GM19239 (cell line): ENCODE results near the gene ROR1.

Source experiments
- DNase-seq: peaks from one replicate; pipeline ENCODE4 v3.0.0; 2011; ENCODE audit warnings: low spot score; ENCODE audit not compliant: insufficient read length
- FAIRE-seq: peaks from 2 replicates; lab custom pipeline; 2011; peaks lifted over from hg19 to GRCh38; lab: Jason Lieb, UNC

The ROR1 gene

DNA sequence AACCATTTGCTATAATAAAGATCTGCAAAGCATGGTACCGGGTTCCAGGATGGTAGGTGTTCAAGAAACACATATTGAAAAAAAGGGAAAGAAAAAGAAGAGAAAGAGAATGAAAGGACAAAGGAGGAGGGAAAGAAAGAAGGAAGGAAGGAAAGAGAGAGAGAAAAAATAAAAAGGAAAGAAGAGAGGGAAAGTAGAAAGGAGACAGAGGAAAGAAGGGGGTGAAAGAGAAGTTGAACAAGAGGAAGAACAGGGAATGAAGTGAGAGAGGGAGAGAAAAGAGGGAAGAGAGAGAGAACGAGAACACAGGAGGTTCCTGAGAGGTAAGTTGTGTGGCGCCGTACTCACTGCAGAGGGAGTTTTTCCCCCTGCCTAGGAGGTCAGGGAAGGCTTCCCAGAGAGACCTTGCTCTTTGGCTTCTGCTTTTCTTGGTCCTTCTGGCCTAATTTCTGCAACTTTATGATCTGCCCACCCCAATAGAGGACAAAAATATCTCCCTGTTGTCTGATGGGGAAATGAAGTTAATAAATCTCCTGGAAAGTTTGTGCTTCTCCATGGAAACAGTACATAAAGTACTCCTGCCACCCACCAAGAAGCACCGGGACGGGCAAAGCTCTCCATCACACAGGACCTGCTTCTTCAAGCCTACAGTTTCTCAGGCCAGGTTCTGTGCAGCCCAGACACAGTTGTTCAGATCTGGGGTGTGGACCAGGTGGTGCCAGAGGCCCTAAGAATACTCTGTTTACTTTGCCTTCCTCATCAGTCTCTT lies 124.8 kb downstream of the ROR1 start:
- DNase-seq (no peak), FAIRE-seq (no peak)

DNA sequence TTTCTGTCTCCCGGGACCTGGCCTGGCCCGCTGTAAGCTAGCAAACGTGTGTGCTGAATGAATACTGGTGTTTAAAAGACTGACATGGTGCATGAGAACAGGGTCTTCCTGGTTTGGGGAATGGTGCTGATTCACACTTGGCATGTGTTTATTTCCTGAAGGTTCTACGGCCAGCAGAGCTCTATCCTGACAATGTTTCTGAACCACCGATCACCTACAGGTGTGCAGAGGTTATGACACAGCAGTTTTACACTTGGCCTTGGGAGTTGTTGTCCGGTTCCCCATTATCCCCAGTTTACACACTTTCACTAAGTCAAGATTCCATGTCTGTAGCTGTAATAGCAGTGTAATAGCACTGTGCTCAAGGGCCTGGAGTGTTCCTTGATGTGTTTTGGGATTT lies 127.3 kb downstream of the ROR1 start:
- DNase-seq (no peak), FAIRE-seq (no peak)

DNA sequence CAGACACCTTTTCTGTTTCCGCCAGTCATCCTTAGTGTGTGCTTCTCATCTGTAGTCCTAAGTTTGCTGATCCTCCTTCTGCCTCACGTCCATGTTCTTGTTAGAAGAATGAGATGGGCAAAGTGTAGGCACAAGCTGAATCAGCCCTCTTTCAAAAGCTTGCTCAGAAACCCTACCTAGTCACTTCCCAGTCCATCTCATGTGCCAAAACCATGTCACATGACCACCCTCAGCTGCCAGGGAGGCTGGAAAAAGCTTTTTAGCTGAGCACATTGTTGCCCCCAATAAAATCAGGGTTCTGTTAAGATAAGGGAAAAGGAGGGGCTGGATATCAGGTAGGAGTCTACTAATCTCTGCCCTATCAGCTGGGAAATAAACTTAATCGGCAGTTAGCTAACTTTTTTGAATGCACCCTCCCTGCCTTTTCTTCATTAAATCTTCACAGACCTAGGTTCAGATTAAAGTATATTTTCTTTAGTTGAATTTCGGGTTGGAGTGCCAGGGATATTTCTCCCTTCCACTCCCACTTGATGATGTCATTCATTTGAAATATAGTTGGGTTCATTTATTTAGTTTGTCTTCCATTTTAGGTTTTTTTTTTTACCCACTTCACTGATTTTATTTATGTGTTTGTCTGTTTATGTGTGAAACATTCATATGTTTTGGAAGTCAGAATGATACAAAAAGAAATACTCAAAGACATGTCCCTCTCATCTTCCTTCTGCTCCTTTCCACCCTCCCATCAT lies 129.2 kb downstream of the ROR1 start:
- no peak for FAIRE-seq
- no peak for DNase-seq

- DNase-seq (no peak), FAIRE-seq (no peak)
These were observed 130.3 kb downstream of the ROR1 start for GRCh38 chr1:63903947-63904610.

DNA sequence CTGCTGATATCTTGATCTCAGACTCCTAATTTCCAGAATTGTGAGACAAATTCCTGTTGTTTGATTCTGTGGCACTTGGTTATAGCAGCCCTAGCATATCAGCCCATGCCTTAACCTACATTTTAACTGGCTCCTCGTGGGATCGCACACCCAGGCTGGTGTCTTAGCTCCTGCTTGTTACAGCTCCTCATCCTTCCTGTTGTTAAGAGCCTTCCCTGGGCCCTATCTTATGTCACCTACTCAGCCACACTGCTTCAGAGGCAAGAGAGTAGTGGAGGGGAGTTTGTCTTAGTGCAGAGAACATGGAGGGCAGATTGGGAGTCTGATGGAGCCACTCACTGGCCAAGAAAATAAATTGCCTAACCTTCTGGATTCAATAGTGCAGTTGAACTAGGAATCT lies 131.0 kb downstream of the ROR1 start:
- DNase-seq (no peak), FAIRE-seq (no peak)

DNA sequence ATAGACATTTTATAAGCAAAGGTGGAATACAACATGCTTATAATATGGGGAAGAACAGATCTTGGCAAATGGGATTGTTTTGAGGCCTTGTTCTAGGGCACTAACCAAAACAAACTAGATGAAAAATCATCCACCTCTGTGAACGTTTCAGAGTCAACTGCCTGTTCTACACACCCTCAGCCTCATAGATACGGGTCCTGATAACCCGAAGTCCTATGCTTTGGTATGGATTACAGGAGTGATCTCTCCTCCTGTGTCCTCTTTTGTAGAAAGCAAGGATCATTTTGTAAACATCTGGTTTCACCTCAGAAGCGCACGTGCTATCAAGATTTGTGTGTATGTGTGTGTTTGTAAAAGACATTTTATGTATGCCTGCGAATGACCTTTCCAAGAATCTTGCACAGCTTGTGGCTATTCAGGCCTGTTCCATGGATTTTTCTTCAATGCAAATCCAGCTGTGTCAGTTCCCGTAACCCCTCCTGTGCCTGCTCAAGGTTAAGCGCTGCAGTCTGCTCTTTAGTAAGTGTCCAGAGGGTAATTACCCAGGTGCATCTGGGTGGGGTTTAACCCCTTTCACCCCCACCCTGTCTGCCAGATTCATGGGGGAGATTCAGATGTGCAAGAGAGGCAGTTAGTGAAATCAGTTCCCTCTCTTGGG lies 132.4 kb downstream of the ROR1 start:
- no peak for FAIRE-seq
- DNase-seq: no peak

DNA sequence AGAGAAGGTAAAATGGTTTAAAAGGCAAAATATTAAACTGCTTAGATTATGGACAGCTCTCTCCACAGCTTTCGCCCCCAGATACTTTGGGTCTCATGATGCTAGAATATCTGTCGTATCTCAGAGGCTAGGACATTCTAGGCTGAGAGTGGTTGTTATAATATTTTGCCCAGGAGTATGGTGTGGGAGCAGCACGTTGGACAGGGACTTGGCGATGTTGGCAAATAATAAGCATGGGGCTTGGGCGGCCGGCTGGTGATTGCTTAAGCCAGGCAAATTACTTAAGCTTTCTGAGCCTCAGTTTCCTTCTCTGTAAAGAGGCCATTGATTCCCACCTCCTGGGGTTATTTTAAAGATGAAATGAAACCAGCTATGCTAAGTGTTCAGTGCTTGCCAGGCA lies 133.2 kb downstream of the ROR1 start:
- FAIRE-seq (no peak), DNase-seq (no peak)

DNA sequence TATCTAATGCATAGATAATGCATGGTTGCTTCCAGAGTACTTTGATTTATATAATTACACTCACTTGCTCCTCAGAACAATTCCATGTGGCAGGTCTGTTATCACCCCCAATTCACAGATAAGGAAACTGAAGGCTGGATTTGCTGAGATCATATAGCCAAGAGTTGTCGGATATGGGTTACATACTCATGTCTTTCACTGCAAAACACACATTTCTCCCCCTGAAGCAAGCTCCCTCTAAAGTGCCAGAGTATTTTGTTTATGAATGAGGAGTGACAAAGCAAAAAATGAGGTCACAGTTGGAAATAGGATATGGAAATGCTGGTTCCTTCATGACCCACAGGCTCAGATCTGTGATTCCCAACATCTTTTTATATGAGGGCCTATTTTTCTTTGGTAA lies 134.2 kb downstream of the ROR1 start:
- FAIRE-seq (no peak), DNase-seq (no peak)

GRCh38 chr1:63909526-63909925 lies 135.7 kb downstream of the ROR1 start:
- FAIRE-seq (no peak), DNase-seq (no peak)

DNA sequence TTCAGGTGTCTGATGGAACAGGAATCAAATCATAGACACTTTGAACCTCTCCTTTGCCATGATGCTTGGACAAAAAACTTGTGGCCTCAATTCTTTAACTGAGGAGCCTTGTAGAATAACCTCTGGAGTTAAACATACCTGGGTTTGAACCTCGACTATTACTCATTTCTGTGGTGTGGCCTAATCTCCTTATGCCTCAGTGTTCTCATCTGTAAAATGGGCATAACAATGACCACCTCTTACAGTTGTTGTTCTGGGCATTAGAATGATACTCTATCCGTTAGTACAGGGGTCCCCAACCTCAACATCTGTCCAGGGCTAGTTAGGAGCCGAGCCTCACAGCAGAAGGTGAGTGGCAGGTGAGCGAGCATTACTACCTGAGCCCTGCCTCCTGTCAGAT lies 137.2 kb downstream of the ROR1 start:
- FAIRE-seq (no peak), DNase-seq (no peak)

DNA sequence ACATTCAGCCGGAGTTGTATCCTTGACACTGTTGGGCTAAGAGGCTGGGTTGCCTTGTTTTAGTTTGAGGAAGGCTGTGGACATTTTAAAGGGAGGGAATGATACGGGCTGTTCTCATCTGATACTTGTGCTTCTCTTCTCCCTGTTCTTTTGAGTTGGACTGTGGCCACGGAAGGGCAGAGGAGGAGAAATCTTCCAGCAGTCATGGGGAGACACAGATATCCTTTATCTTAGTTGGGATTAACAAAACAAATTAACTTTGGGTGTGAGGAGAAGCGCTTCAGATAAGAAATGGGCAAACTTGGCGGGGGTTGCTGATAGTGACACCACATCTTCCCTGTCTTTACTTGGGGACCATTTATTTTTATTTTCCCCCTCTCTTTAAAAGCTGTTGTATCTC lies 138.8 kb downstream of the ROR1 start:
- DNase-seq: no peak
- FAIRE-seq: no peak

DNA sequence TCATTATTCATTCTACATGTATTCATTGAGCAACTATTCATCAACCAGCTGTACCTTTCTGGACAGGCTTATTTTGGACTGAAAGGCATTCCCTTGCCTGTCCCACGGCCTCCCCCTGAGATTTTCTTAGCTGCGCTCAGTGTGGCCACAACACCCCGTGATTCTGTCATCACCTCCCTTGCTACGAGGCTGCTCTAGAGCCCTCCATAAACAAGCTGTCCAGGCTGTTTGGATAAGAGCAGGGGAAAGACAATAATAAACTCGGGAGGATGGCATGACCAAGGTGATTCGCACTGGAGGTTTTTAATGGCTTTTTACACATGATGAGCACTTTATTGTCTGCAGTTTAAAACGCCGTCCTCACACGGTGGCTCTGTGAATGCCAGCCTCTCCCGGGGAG lies 139.7 kb downstream of the ROR1 start:
- FAIRE-seq (no peak), DNase-seq (no peak)

- DNase-seq: no peak
- FAIRE-seq: no peak
These were observed 140.4 kb downstream of the ROR1 start for GRCh38 chr1:63914241-63914640.

GRCh38 chr1:63914706-63915105 lies 140.9 kb downstream of the ROR1 start:
- DNase-seq (no peak), FAIRE-seq (no peak)

DNA sequence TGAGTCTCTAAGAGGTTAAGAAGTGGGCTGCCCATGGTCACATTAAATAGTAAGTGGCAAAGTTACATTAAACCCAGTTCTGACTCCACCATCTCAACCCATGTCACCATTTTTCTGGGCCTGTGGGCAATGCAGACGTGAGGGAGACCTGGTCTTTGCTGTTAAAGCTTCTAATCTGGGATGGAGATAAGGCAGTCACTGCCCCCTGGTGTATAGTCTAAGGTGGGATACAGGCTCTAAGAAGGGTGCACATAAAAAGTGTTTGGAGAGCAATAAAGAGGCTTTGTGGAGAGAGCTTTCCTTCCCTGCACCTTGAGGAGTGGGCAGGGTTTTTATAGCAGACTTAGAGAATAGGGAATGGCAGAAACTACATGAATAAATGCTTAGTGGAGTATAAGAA lies 141.3 kb downstream of the ROR1 start:
- FAIRE-seq: no peak
- no peak for DNase-seq

DNA sequence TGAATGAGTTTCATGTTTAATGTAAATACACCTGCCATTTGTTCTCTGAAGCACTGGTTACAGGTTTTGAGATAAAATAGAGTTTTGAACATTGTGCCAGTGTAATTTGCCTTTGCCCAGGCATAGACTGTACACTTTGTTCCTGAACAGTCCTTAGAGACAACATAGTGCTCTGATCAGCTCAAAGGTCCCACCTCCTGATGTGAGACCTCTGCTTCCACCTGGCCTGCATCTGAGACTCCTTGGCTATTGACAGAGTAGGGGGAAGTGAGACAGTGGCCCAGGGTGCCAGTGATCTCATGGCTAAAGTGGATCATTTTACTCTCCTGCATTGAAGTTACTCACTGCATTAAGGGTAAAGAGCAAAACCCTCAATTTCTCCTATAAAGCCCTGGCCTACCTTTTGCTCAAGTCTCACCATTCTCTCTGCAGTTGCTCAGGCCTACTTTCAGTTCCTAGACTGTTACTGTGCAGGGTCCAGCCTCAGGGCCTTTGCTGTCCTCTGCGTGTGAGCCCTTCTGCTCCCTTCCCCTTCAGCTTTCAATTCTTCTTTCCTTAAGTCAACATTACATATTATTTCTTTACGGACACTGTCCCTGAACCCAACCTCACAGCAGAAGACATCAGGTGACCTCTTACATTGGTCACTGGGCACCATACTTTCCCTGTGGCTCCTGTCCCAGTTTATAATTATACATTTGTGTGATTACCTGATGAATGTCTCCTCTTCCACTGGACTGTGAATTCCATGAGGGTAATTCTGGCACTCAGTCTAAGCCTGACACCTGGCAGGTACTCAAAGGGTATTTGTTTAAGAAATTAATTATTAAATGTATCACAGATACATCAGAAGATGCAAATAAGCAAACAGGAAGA lies 142.9 kb downstream of the ROR1 start:
- FAIRE-seq: no peak
- DNase-seq: no peak

DNA sequence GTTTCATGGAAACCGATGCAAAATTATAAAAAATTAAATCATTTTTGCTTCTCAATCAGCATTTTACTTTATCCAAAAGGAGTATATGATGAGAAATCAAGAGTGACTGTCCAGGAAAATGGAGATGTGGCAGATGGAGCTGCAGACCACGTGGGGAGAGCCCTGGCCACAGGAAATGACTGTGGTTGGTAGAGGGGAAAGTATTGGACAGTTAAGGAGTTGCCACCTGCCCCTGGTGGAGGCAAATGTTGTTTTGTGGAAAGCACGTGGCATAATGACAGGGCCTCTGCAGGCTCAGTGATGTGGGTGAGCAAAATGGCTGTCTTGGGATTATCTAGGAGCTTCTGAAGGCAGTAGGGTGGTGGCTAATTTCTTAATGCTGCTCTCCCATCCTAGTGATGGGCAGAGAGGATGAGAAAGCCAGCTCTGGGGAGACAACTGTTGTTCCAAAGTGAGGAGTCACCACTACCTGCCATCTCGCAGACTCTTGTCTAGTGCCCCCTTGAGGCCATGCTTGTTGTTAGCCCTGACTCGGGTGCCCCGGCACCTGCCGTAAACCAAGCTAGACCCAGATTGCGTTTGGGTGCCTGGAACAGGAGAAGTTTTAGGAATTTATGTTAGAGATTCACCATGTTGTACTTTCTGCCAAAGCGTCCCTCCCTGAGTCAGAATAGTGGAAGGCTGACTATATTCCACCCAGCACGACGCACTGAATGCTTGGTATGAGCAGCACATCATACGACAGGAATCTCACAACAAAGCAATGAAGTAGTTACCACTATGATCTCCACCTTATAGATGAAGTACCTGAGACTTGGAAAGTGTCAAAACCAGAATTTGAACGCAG lies 144.0 kb downstream of the ROR1 start:
- no peak for DNase-seq
- no peak for FAIRE-seq

- FAIRE-seq: no peak
- DNase-seq: no peak
These were observed 144.7 kb downstream of the ROR1 start for GRCh38 chr1:63918418-63918945.
